CD8-positive, alpha-beta memory T cell (primary cell): ENCODE data around the gene SLIT3. TPM values are rescaled to one million over a fixed set of nuclear protein-coding genes. Genes with fewer than 3 reads are reported as not detected.

Source experiments
- CTCF ChIA-PET: fragments of 350-600 bp; sonication (Branson Sonifier 250); formaldehyde crosslinking; loops from one replicate; lab custom pipeline; 2021; ENCODE audit warnings: antibody characterized with exemption; lab: Charles Lee
- POLR2A ChIA-PET: fragments of 350-600 bp; sonication (Branson Sonifier 250); formaldehyde crosslinking; loops from one replicate; lab custom pipeline; 2021; ENCODE audit warnings: antibody characterized with exemption; lab: Charles Lee
- DNase-seq, 5 donors: peaks; one replicate each; pipeline versions ENCODE4 v3.0.0 to v3.0.0-alpha.2; 2020 to 2022; ENCODE audit warnings: mixed read lengths in 1 of 5
- H3K27ac ChIP-seq: one replicate; pipeline ENCODE4 v1.7.0; 2013; ENCODE audit warnings: low read depth, mild to moderate bottlenecking, low read length, moderate library complexity
- H3K27me3 ChIP-seq: 2 replicates; pipeline ENCODE4 v1.7.0; 2013; ENCODE audit warnings: low read length, mild to moderate bottlenecking; ENCODE audit not compliant: insufficient read depth, poor library complexity, severe bottlenecking
- H3K36me3 ChIP-seq: 2 replicates; pipeline ENCODE4 v1.7.0; 2013; ENCODE audit warnings: mild to moderate bottlenecking, low read length, moderate library complexity; ENCODE audit not compliant: insufficient read depth
- H3K4me1 ChIP-seq: 2 replicates; pipeline ENCODE4 v1.7.0; 2013; ENCODE audit warnings: mild to moderate bottlenecking, low read length, moderate library complexity; ENCODE audit not compliant: insufficient read depth
- H3K4me3 ChIP-seq: 2 replicates; pipeline ENCODE4 v1.7.0; 2013; ENCODE audit warnings: mild to moderate bottlenecking, low read length
- H3K9me3 ChIP-seq: 2 replicates; pipeline ENCODE4 v1.7.0; 2013; ENCODE audit warnings: mild to moderate bottlenecking, low read length
- H3K27ac Mint-ChIP-seq, 8 donors: one replicate each; pipeline ENCODE4 v1.8.0; 2020 to 2021; ENCODE audit warnings: mixed read lengths in 8 of 8, mild to moderate bottlenecking in 6 of 8, inconsistent platforms in 3 of 8, moderate library complexity in 3 of 8
- H3K27me3 Mint-ChIP-seq, 2 donors: one replicate each; pipeline ENCODE4 v1.8.0; 2020 to 2021; ENCODE audit warnings: mixed read lengths in 2 of 2, mild to moderate bottlenecking in 1 of 2, moderate library complexity in 1 of 2
- H3K36me3 Mint-ChIP-seq, 3 donors: one replicate each; pipeline ENCODE4 v1.8.0; 2020 to 2021; ENCODE audit warnings: mixed read lengths in 3 of 3, inconsistent platforms in 1 of 3, mild to moderate bottlenecking in 1 of 3
- H3K4me1 Mint-ChIP-seq, 3 donors: one replicate each; pipeline ENCODE4 v1.8.0; 2020 to 2021; ENCODE audit warnings: mixed read lengths in 3 of 3, inconsistent platforms in 1 of 3, mild to moderate bottlenecking in 1 of 3
- H3K4me3 Mint-ChIP-seq, 7 donors: one replicate each; pipeline ENCODE4 v1.8.0; 2020 to 2021; ENCODE audit warnings: mixed read lengths in 7 of 7, mild to moderate bottlenecking in 6 of 7, moderate library complexity in 4 of 7, inconsistent platforms in 2 of 7
- H3K9me3 Mint-ChIP-seq, 5 donors: one replicate each; pipeline ENCODE4 v1.8.0; 2020 to 2022; ENCODE audit warnings: mixed read lengths in 5 of 5, mild to moderate bottlenecking in 3 of 5, moderate library complexity in 2 of 5, inconsistent platforms in 1 of 5
- polyA plus RNA-seq: library from polyadenylated mRNA; unstranded; fragments of 300-500 nt; fragmentation: Illumina TruSeq; gene quantifications from one replicate; pipeline ENCODE4 v1.2.3, GENCODE V29; 2021
- total RNA-seq, 2 experiments: library from RNA; stranded (reverse); gene quantifications; one replicate each; pipeline ENCODE4 v1.2.3, GENCODE V29; 2021

SLIT3 gene
- total and polyA plus RNA-seq, 3 experiments from 2014 or later, result 0.49 to 0.72 TPM; not detected in 1

- H3K27me3 Mint-ChIP-seq, result peaks cover 3 to 5% of the 10 kb centered on the region in 2 donors
- no peak overlapping the region for H3K4me3 ChIP-seq
- no peak overlapping the region for H3K27ac ChIP-seq
- no peaks in the 10 kb centered on the region for H3K4me1 Mint-ChIP-seq
- no peaks in the 10 kb centered on the region for H3K36me3 Mint-ChIP-seq
- no peaks in the 10 kb centered on the region for H3K9me3 ChIP-seq
- no peak overlapping the region for H3K4me3 Mint-ChIP-seq
- peaks cover 0 to 5% (median 0%) of the 10 kb centered on the region in 5 donors for H3K9me3 Mint-ChIP-seq
- H3K27me3 ChIP-seq, result no peaks in the 10 kb centered on the region
- no peak overlapping the region for H3K27ac Mint-ChIP-seq
- CTCF ChIA-PET, result no interaction called here
- DNase-seq, result no peak
- POLR2A ChIA-PET, result no interaction called here
- no peaks in the 10 kb centered on the region for H3K36me3 ChIP-seq
- H3K4me1 ChIP-seq, result no peaks in the 10 kb centered on the region
Measured at GRCh38 chr5:169286572-169287300, 14.2 kb downstream of the SLIT3 start.

DNA sequence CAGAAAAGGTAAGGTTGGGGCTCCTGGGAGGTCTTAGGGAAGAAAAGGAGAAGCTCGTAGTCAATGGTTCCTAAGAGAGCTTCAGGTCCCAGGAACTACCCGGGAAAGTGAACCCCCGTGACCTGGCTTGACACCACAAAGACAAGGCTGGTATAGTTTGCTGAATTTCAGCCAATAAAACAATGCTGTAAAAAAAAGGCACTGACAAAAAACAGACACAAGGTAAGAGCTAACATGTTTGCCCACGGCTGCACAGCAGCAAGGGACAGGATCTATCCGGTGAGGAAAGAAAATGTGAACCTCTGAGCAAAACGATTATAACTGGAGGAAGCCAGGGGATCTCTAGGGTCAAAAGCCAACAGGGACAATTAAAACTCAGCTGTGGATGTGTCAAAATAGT lies 17.1 kb downstream of the SLIT3 start:
- ChIA-PET POLR2A (no interaction called here), CTCF (no interaction called here)
- Mint-ChIP-seq H3K4me1 (no peaks in the 10 kb centered on the region), H3K9me3 (peaks cover 0 to 5% (median 0%) of the 10 kb centered on the region in 5 donors), H3K27ac (no peak overlapping the region), H3K27me3 (peaks cover 3 to 4% of the 10 kb centered on the region in 2 donors), H3K4me3 (no peak overlapping the region), H3K36me3 (no peaks in the 10 kb centered on the region)
- no peaks in the 10 kb centered on the region for H3K36me3 ChIP-seq
- H3K27me3 ChIP-seq, result no peaks in the 10 kb centered on the region
- no peak overlapping the region for H3K4me3 ChIP-seq
- H3K4me1 ChIP-seq, result no peaks in the 10 kb centered on the region
- no peaks in the 10 kb centered on the region for H3K9me3 ChIP-seq
- DNase-seq, result no peak
- H3K27ac ChIP-seq, result no peak overlapping the region

DNA sequence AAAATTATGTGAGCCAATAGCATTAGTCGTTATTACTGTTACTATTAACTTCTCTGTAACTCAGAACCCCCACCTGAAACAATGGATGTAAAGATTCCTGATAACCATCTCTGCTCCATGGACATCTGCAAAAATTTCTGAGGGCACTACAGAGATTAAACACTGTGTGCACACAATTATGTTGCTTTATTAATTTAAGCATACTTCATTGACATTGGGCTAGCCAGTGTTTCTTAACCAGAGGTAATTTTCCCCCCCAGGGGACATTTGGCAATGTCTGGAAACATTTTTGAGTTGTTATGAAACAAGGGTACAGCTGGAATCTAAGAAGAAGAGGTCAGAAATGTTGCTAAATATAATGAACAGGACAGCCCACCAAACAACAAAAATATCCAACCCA lies 19.3 kb downstream of the SLIT3 start:
- no peak for DNase-seq
- H3K27me3 ChIP-seq, result no peaks in the 10 kb centered on the region
- H3K36me3 ChIP-seq, result no peaks in the 10 kb centered on the region
- no peaks in the 10 kb centered on the region for H3K9me3 ChIP-seq
- no peak overlapping the region for H3K4me3 ChIP-seq
- POLR2A ChIA-PET, result no interaction called here
- peaks cover 0 to 4% (median 0%) of the 10 kb centered on the region in 5 donors for H3K9me3 Mint-ChIP-seq
- H3K4me3 Mint-ChIP-seq, result no peak overlapping the region
- H3K27me3 Mint-ChIP-seq, result peaks cover 2 to 3% of the 10 kb centered on the region in 2 donors
- CTCF ChIA-PET, result no interaction called here
- no peak overlapping the region for H3K27ac ChIP-seq
- no peak overlapping the region for H3K27ac Mint-ChIP-seq
- H3K4me1 ChIP-seq, result no peaks in the 10 kb centered on the region
- no peaks in the 10 kb centered on the region for H3K36me3 Mint-ChIP-seq
- H3K4me1 Mint-ChIP-seq, result no peaks in the 10 kb centered on the region

DNA sequence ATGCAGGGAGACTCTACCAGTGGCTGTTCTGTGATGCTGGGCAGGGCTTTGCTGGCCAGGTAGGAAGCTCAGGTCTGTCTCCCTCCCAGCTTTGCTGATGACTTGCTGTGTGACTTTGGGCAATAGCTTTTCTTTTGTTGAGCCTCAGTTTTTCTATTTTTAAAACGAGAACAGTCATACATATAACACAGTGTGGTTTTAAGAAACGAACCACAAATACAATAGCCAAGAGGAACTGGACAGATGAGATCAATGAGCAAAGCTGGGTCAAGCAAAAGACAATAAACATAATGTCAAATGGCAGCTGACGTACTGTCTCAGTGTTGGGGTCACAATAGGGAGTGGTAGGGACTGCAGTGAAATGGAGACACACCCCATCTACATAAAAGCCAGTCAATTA lies 20.2 kb downstream of the SLIT3 start:
- no peak for DNase-seq
- no peaks in the 10 kb centered on the region for H3K4me1 ChIP-seq
- H3K36me3 Mint-ChIP-seq, result no peaks in the 10 kb centered on the region
- no peaks in the 10 kb centered on the region for H3K36me3 ChIP-seq
- H3K27me3 ChIP-seq, result no peaks in the 10 kb centered on the region
- peaks cover 0 to 3% of the 10 kb centered on the region in 2 donors for H3K27me3 Mint-ChIP-seq
- H3K4me1 Mint-ChIP-seq, result no peaks in the 10 kb centered on the region
- no peak overlapping the region for H3K27ac Mint-ChIP-seq
- POLR2A ChIA-PET, result no interaction called here
- H3K9me3 Mint-ChIP-seq, result peaks cover 0 to 4% (median 0%) of the 10 kb centered on the region in 5 donors
- no peak overlapping the region for H3K4me3 Mint-ChIP-seq
- CTCF ChIA-PET, result no interaction called here
- no peaks in the 10 kb centered on the region for H3K9me3 ChIP-seq
- no peak overlapping the region for H3K27ac ChIP-seq
- H3K4me3 ChIP-seq, result no peak overlapping the region

DNA sequence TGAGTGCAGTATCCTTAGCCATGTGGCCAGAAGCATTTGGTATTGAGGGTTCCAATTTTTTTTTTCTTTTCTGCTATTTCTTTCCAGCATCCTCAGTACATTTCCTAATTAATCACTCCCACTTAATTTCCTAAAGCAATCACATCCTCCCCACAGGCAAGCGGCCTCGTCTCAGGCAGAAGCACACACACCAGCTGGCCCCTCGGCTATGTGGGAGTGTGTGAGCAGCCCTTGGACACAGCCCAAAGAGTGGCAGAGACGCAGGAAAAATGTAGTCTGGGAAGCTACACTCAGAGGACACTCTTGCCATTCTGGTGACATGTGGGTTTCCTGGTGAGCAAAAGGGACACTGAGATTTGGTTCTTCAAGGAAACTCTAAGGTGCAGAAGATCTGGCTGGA lies 20.7 kb downstream of the SLIT3 start:
- H3K36me3 Mint-ChIP-seq, result no peaks in the 10 kb centered on the region
- H3K9me3 ChIP-seq, result no peaks in the 10 kb centered on the region
- H3K9me3 Mint-ChIP-seq, result peaks cover 0 to 3% (median 0%) of the 10 kb centered on the region in 5 donors
- POLR2A ChIA-PET, result no interaction called here
- no peaks in the 10 kb centered on the region for H3K4me1 Mint-ChIP-seq
- no peaks in the 10 kb centered on the region for H3K27me3 ChIP-seq
- no peaks in the 10 kb centered on the region for H3K4me1 ChIP-seq
- H3K27me3 Mint-ChIP-seq, result peaks cover 0 to 3% of the 10 kb centered on the region in 2 donors
- no peak overlapping the region for H3K27ac ChIP-seq
- H3K27ac Mint-ChIP-seq, result no peak overlapping the region
- no peak overlapping the region for H3K4me3 Mint-ChIP-seq
- no peak overlapping the region for H3K4me3 ChIP-seq
- no peak for DNase-seq
- CTCF ChIA-PET, result no interaction called here
- H3K36me3 ChIP-seq, result no peaks in the 10 kb centered on the region

DNA sequence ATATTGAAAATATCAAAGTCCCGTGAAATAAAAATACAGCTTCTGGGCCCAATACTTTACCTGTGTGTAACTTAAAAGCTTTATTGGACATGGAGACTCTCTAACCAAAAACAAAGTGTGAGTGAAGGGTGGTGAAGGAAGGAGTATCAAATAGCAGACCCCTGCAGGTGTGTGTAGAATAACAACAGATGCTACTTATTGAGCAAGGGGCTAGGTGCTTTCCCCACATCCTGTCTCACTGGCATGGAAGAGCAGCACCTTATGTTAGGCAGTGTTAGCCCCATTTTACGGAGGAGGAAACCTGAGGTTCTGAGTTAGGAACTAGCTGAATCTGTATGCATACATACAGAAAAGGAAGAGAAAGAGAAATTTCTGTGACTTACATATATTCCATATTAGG lies 21.8 kb downstream of the SLIT3 start:
- Mint-ChIP-seq H3K27me3 (peaks cover 0 to 3% of the 10 kb centered on the region in 2 donors), H3K36me3 (no peaks in the 10 kb centered on the region), H3K27ac (no peak overlapping the region), H3K4me3 (no peak overlapping the region), H3K9me3 (peaks cover 0 to 1% (median 0%) of the 10 kb centered on the region in 5 donors), H3K4me1 (no peaks in the 10 kb centered on the region)
- DNase-seq, result no peak
- Histone ChIP-seq H3K9me3 (no peaks in the 10 kb centered on the region), H3K4me1 (no peaks in the 10 kb centered on the region), H3K27me3 (no peaks in the 10 kb centered on the region), H3K36me3 (no peaks in the 10 kb centered on the region), H3K27ac (no peak overlapping the region), H3K4me3 (no peak overlapping the region)
- ChIA-PET CTCF (no interaction called here), POLR2A (no interaction called here)

DNA sequence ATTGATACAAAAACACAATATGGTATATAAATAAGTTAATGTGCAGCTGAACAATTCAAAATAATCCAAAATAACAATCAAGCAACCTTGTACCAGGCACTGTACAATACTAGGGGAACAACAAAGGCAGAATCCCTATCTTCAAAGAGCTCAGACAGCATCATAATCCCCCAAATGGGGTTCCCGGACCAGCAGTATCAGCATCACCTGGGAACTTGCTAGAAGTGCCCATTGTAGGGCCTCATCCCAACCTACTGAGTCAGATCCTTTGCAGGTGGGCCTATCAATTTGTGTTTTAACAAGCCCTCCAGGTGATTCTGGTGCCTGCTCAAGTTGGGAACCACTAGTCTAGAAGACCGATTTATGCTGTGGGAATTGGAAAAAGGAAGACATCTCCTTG lies 27.1 kb downstream of the SLIT3 start:
- H3K9me3 ChIP-seq, result no peaks in the 10 kb centered on the region
- peaks cover 0 to 1% of the 10 kb centered on the region in 2 donors for H3K27me3 Mint-ChIP-seq

GRCh38 chr5:169273451-169273850 lies 27.5 kb downstream of the SLIT3 start:
- Mint-ChIP-seq H3K27me3 (peaks cover 0 to 1% of the 10 kb centered on the region in 2 donors), H3K4me3 (no peak overlapping the region), H3K27ac (no peak overlapping the region), H3K4me1 (no peaks in the 10 kb centered on the region), H3K36me3 (no peaks in the 10 kb centered on the region), H3K9me3 (peaks cover 0 to 2% (median 0%) of the 10 kb centered on the region in 5 donors)
- no peak overlapping the region for H3K27ac ChIP-seq
- no peaks in the 10 kb centered on the region for H3K27me3 ChIP-seq
- no peaks in the 10 kb centered on the region for H3K9me3 ChIP-seq
- no peak for DNase-seq
- ChIA-PET POLR2A (no interaction called here), CTCF (no interaction called here)
- no peaks in the 10 kb centered on the region for H3K4me1 ChIP-seq
- no peaks in the 10 kb centered on the region for H3K36me3 ChIP-seq
- no peak overlapping the region for H3K4me3 ChIP-seq

More for the DNA sequence above, 27.1 kb downstream of the SLIT3 start:
- ChIA-PET CTCF (no interaction called here), POLR2A (no interaction called here)
- H3K4me3 Mint-ChIP-seq, result no peak overlapping the region
- no peak for DNase-seq
- no peaks in the 10 kb centered on the region for H3K36me3 Mint-ChIP-seq
- H3K4me1 Mint-ChIP-seq, result no peaks in the 10 kb centered on the region
- H3K4me1 ChIP-seq, result no peaks in the 10 kb centered on the region
- H3K4me3 ChIP-seq, result no peak overlapping the region
- no peaks in the 10 kb centered on the region for H3K27me3 ChIP-seq
- no peak overlapping the region for H3K27ac Mint-ChIP-seq
- H3K27ac ChIP-seq, result no peak overlapping the region
- H3K9me3 Mint-ChIP-seq, result peaks cover 0 to 2% (median 0%) of the 10 kb centered on the region in 5 donors
- H3K36me3 ChIP-seq, result no peaks in the 10 kb centered on the region
